Chondrocyte (in vitro differentiated cells): ENCODE results near the gene VANGL1. TPM values are rescaled to one million over a fixed set of nuclear protein-coding genes. Genes with fewer than 3 reads are reported as not detected.

ENCODE experiments used
- DNase-seq: peaks from one replicate; pipeline ENCODE4 v3.0.0; 2021; ENCODE audit warnings: mixed read lengths, low spot score
- H3K27ac Mint-ChIP-seq: one replicate; pipeline ENCODE4 v1.8.0; 2021; ENCODE audit warnings: mild to moderate bottlenecking, moderate library complexity, mixed read lengths; ENCODE audit not compliant: unreplicated experiment
- H3K27me3 Mint-ChIP-seq: 2 replicates; pipeline ENCODE4 v1.8.0; 2021; ENCODE audit warnings: low read depth, mixed read lengths
- H3K36me3 Mint-ChIP-seq: 2 replicates; pipeline ENCODE4 v1.8.0; 2021; ENCODE audit warnings: low read depth, mixed read lengths
- H3K4me1 Mint-ChIP-seq: 2 replicates; pipeline ENCODE4 v1.8.0; 2021; ENCODE audit warnings: low read depth, mild to moderate bottlenecking, mixed read lengths
- H3K4me3 Mint-ChIP-seq: one replicate; pipeline ENCODE4 v1.8.0; 2021; ENCODE audit warnings: mild to moderate bottlenecking, moderate library complexity, mixed read lengths; ENCODE audit not compliant: unreplicated experiment
- H3K9me3 Mint-ChIP-seq: 2 replicates; pipeline ENCODE4 v1.8.0; 2021; ENCODE audit warnings: low read depth, mixed read lengths
- CTCF ChIP-seq: fragments of 200-600 bp; sonication (generic); IDR thresholded peaks from 2 replicates; pipeline ENCODE4 v1.5.0; 2021; ENCODE audit warnings: antibody characterized with exemption, mild to moderate bottlenecking, moderate library complexity
- total RNA-seq: library from RNA; stranded (reverse); gene quantifications from 3 replicates; pipeline ENCODE4 v1.2.1, GENCODE V29; 2021

Gene VANGL1
- total RNA-seq, 1 donor from 2014 or later: 16.2 TPM

GRCh38 chr1:115669002-115669673 lies 27.4 kb downstream of the VANGL1 start:
- H3K27me3 Mint-ChIP-seq: no peaks in the 10 kb centered on the region
- DNase-seq: no peak
- H3K9me3 Mint-ChIP-seq: peaks cover 4% of the 10 kb centered on the region

GRCh38 chr1:115669886-115670285 lies 28.1 kb downstream of the VANGL1 start:
- Mint-ChIP-seq H3K27ac (peak overlapping the region; percentile 76), H3K36me3 (peaks cover 17% of the 10 kb centered on the region), H3K4me1 (peaks cover 43% of the 10 kb centered on the region), H3K27me3 (no peaks in the 10 kb centered on the region), H3K4me3 (no peak overlapping the region), H3K9me3 (peaks cover 4% of the 10 kb centered on the region)
- no peak for TF ChIP-seq CTCF
- no peak for DNase-seq

More at GRCh38 chr1:115669002-115669673, 27.4 kb downstream of the VANGL1 start:
- no peak for TF ChIP-seq CTCF
- Mint-ChIP-seq H3K36me3 (peaks cover 18% of the 10 kb centered on the region), H3K27ac (peak overlapping the region; percentile 86), H3K4me1 (peaks cover 43% of the 10 kb centered on the region), H3K4me3 (no peak overlapping the region)

- H3K27ac Mint-ChIP-seq: peak overlapping the region; percentile 62
- DNase-seq: no peak
Measured at GRCh38 chr1:115670476-115671175, 28.9 kb downstream of the VANGL1 start.

GRCh38 chr1:115671176-115671934 lies 29.6 kb downstream of the VANGL1 start:
- no peak for TF ChIP-seq CTCF

More at GRCh38 chr1:115670476-115671175, 28.9 kb downstream of the VANGL1 start:
- H3K4me3 Mint-ChIP-seq: no peak overlapping the region
- H3K27me3 Mint-ChIP-seq: no peaks in the 10 kb centered on the region
- H3K4me1 Mint-ChIP-seq: peaks cover 43% of the 10 kb centered on the region
- no peak for TF ChIP-seq CTCF
- peaks cover 4% of the 10 kb centered on the region for H3K9me3 Mint-ChIP-seq
- H3K36me3 Mint-ChIP-seq: peaks cover 17% of the 10 kb centered on the region

More at GRCh38 chr1:115671176-115671934, 29.6 kb downstream of the VANGL1 start:
- no peaks in the 10 kb centered on the region for H3K27me3 Mint-ChIP-seq
- peaks cover 4% of the 10 kb centered on the region for H3K9me3 Mint-ChIP-seq
- H3K4me3 Mint-ChIP-seq: no peak overlapping the region
- peaks cover 43% of the 10 kb centered on the region for H3K4me1 Mint-ChIP-seq
- H3K27ac Mint-ChIP-seq: peak overlapping the region; percentile 62
- H3K36me3 Mint-ChIP-seq: peaks cover 12% of the 10 kb centered on the region
- no peak for DNase-seq
